Stimulated activated CD4-positive, alpha-beta T cell treated with anti-CD3 and anti-CD28 coated beads, Interleukin-4, amount 100 ng/mL, for 1 hour (primary cell): Measurements from ENCODE around the gene PPIA.
"Not testable (repeated sequence)": the region's sequence is repeated elsewhere in the genome, so short reads cannot be mapped to it uniquely, and the experiment has no call there.

Experiments used
- DNase-seq: peaks from one replicate; pipeline ENCODE4 v3.0.0-alpha.2; 2020

Gene PPIA

DNA sequence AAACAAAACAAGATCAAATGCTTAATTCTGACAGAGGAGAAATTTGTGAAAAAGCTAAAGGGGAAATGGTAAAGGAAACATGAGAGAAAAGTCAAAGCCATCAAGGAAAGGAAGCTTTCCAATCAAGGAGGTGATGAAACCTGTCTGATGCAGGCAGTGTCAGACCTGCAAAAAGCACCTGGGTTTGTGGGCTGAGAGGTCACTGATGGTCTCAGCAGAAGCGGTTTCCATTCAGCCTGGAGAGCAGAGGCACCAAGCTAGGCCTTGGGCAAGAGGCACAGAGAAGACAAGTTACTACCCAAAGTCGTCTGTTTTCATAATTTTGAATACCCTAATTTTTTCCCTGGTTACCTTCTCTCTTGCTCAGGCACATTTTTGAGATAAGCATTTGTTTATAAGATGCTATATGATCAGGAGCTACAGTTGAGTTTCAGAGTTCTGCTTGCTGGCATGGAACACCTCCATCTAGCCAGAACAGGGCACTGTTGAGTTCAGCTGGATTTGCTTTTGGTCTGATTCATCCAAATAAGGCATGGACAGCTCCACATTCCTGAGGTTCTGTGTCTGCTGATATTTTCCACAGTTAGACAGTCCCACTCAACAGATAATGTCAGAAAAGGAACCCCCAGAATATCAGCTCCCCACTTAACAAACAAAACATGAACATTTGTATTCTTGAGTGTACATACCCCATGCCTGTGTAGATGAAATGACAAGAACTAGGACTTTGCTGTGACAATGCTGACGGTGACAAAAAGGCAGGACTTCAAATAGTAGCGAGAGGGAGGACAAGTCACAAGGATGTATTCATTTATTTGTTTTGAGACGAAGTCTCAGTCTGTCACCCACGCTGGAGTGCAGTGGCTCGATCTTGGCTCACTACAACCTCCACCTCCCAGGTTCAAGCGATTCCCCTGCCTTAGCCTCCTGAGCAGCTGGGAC, 4.9 kb upstream of the PPIA start:
- no peak for DNase-seq

DNA sequence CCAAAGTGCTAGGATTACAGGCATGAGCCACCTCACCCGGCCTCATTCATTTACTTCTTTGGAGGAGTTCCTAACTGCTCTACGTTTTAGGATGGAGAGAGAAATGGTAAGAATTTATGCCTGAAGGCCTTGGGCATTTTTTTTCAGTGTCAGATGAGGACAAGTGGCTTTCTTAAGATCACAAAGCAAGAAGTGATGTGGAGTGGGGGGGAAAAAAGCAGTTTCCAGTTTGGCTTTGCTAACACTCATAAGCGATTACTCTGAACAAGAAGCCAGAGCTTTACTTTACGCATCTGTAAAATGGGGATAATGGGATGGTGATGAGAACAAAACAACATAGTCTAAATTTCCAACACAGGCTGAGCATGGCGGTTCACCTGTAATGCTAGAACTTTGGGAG, 2.6 kb upstream of the PPIA start:
- DNase-seq = no peak

DNA sequence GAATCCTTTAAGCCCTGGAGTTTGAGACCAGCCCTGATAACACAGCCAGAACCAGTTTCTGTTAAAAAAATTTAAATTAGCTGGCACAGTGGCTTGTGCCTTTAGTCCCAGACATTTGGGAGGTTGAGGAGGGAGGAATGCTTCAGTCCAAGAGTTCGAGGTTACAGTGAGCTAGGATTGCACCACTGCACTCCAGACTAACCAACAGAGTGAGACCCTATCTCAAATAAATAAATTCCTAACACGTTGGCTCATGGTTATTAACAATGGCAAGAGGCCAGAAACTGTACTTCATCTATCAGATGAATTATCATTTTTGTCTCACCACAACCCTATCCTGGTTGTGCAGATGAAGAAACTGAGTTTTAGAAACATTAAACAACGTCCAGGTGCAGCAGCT, 2.1 kb upstream of the PPIA start:
- DNase-seq = no peak

DNA sequence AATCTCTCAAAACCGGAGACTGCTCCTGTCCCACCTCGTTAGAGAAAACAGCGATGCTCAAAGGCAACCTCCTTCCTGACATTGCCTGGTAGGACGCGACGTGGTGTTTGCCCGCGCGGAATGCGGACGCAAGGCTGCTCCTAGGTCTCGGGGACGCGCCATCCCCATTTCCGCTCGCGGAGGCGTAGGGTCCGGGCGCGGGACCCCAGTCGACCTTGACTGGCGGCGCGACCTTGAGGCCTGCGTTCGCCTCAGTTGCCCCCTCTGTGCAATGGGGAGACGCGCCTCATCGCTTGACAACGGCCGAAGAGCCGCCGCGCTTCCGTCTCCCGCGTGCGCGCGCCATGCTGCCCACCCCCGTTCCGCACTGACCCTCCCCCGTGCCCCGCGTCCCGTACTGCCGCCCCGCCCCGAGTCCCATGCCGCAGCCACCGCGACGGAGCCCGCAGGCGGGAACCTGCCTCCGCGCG, 412 bp upstream of the PPIA start:
- no peak for DNase-seq

DNA sequence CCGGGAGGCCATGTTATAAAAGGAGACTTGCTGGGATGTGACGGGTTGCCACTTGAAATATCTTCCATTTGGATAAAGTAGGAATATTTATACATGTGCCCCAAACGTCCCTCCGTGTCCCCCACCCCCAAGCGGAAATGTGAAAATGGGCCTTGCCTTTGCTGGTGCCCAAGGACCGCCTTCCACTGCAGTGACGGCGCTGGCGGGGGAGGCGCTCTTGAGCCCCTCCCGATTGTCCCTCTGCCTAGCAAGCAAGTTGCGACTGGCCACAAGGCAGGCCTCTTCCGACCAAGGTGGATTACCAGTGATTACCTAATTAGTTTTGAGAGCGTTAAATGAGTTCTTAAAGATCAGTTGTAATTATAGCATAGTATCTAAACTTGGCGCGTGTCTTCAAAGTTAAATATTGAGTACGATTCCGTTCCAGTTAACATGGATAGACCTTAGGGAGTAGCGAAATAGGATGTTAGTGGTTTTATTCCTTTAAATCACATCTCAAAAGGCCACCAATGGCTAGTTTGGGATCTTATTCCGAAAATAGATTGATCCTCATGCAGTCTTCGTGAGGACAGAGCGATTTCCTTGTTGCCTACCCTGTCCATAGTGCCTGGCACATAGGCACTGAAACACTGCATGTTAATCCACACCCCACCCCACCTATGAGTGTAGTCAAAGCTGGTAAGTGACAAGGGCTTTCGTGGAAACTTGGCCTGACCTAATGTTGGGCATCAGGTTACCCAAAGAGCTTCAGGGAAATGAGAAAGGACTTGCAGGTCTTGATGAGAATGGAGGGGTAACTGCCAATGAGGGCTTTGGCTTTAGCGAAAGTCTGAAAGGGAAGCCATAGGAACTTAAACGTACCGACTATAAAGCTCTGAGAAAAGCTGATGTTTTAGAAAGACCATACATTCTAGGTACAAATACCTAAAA, 1.1 kb downstream of the PPIA start:
- peak; percentile 80 for DNase-seq

DNA sequence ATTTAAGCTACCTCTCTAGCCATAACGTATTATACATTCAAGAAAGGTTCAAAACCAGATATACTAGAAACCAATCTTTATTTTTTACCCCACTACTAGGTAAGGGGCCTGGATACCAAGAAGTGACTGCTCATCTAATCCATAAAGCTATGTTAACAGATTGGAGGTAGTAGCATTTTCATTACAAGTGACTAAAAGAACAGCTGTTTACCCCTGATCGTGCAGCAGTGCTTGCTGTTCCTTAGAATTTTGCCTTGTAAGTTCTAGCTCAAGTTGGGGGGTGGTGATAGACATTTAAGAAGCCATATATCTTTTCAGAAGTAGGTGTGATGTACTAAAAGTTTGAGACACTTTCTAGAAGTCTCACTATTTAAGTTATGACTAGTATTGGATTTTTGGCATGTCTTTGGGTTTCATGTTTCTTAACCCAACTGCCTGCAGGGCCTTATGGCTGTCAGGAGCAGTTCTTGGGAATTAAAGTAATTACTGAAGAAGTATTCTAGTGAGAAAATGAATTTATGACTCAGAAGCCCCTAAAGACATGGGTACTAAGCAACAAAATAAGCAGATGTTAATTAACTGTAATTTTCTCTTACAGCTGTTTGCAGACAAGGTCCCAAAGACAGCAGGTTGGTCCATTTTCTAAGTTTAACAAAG, 2.3 kb downstream of the PPIA start:
- no peak for DNase-seq

DNA sequence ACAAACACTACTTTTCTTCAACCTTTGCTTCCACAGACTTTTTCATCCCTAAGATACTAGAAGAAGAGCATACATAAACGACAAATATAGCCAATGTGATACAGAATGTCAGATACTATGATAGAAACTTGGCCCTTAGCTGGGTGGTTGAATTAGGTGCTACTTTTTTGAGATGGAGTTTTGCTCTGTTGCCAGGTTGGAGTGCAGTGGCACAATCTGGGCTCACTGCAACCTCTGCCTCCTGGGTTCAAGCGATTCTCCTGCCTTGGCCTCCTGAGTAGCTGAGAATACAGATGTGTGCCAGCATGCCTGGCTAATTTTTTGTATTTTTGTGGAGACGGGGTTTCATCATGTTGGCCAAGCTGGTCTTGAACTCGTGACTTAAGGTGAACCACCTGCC, 3.5 kb downstream of the PPIA start:
- DNase-seq = no peak

DNA sequence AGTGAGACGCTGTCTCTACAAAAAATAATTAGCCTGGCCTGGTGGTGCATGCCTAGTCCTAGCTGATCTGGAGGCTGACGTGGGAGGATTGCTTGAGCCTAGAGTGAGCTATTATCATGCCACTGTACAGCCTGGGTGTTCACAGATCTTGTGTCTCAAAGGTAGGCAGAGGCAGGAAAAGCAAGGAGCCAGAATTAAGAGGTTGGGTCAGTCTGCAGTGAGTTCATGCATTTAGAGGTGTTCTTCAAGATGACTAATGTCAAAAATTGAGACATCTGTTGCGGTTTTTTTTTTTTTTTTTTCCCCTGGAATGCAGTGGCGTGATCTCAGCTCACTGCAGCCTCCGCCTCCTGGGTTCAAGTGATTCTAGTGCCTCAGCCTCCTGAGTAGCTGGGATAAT, 5.4 kb downstream of the PPIA start:
- DNase-seq = no peak

- no peak for DNase-seq
Observed at GRCh38 chr7:44802418-44803025, 6.0 kb downstream of the PPIA start.

GRCh38 chr7:44803828-44804519, 7.5 kb downstream of the PPIA start:
- peak; percentile 7 for DNase-seq

GRCh38 chr7:44805950-44806349, 9.5 kb downstream of the PPIA start:
- DNase-seq = no peak

DNA sequence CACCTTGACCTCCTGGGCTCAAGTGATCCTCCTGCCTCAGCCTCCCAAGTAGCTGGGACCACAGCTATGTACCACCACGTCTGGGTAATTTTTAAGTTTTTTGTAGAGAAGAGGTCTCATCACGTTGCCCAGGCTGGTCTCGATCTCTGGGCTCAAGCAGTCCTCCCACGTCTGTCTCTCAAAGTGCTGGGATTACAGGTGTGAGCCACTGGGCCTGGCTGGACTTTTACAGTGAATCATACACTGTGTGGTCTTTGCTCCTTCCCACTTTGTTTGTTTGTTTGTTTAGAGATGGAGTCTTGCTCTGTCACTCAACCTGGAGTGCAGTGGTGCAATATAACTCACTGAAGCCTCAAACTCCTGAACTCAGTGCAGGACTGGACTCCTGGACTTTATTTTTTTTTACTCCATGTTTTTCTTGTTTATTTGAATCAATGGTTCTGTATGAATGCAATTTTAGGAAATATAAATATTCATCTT, 12.5 kb downstream of the PPIA start:
- DNase-seq = no peak

- DNase-seq = no peak
Observed at GRCh38 chr7:44811093-44811492, 14.6 kb downstream of the PPIA start.

- DNase-seq = no peak
Observed at GRCh38 chr7:44811571-44811970, 15.1 kb downstream of the PPIA start.

GRCh38 chr7:44814919-44815318, 18.4 kb downstream of the PPIA start:
- no peak for DNase-seq

DNA sequence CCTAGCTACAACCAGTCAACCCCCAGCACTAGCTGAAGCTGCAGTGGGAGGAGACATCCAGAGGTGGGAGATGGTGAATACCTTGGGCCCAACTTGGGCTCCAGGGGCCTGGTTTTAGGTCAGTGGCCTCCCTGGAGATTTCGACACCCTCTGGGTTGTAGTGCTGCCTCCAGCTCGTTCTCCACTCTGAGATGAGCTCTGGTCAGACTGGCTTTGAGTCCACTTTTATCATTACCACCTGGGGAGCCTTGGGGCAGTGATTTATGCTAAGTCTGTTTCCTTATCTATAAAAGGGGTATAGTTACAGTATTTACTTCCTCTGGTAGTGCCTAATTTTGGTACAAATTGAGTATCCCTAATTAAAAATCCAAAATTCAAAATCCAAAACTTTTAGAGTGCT, 22.8 kb downstream of the PPIA start:
- no peak for DNase-seq

DNA sequence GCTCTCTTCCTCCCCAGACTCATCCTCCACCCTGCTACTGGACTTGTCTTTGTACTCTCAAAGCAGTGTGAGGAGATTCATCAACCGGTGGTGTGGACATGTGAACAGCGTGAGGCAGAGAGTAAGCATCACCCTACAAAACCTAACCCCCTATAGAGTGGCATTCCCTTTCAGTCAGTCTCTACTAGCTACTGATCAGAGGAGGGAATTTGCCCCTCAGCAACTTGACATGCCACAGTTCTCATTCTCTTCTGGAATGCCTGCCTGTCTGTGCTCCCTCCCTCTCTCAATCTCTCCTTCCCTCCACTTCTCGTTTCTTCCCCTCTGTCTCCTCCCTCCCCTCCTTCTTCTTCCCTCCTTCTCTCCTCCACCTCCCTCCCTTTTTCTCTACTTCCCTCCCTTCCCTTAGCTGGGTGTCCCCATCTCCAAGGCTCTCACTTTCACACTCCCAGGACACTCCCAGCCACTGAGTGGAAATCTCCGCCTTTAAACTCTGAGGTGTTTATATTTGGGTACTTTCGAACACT, 26.8 kb downstream of the PPIA start:
- no peak for DNase-seq

GRCh38 chr7:44824894-44825526, 28.5 kb downstream of the PPIA start:
- DNase-seq = no peak

DNA sequence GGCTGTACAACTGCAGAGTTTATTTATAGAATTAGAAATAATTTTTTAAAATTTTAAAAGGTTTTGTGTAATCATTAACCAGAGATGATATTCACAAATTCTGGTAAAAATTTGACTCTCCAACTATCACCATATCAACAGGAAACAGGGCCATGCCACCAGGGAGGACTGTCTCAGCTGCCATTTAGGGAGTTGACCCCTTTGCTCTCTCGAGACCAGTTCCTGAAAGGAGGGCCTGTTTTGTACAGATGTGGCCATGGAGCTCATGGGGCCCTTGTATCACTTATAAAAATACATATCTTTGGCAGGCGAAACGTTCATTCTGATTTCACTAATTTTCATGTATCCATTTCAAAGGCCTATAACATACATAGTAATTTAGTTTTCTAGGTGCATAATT, 31.1 kb downstream of the PPIA start:
- DNase-seq = no peak

DNA sequence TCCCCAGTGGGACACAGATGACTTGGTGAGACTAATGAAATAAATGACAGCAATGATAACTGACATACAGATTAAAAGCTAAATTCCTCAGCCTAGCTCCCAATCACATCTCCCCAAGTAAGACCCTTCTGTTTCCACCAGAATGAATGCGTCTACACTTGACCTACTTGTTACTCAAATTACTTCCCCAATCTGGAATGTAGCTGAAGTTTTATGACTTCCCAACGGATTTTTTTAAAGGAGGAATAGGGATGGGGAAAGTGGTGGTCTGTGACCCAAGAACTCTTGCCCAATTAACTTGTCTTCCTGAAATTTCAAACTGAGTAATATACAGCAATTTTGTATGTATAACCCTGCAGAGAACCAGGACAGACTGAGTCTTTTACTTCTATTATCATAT, 42.3 kb downstream of the PPIA start:
- no peak for DNase-seq

GRCh38 chr7:44842675-44843074, 46.2 kb downstream of the PPIA start:
- DNase-seq = not testable (repeated sequence)
